ENCODE measurements around the gene UAP1L1. TPM values are rescaled to one million over a fixed set of nuclear protein-coding genes. Genes with fewer than 3 reads are reported as not detected.
A peak's percentile ranks its signal among the peaks of the same experiment; 100 is the strongest.

Gene UAP1L1
- total and polyA plus RNA-seq, 9 of the 15 experiments (the other 6 are each of a cell fraction or from before 2014, with no cell fraction given) = 0.20 to 8.6 (median 3.7) TPM

- no peak for TF ChIP-seq RREB1 (CRISPR knock-in tag; IDR thresholded peaks at IDR 0.05)
- no peak for TF ChIP-seq ZNF695 (CRISPR knock-in tag; IDR thresholded peaks at IDR 0.05)
- no peak for TF ChIP-seq CBX5 (IDR thresholded peaks at IDR 0.05; ENCODE audit: borderline replicate concordance, low read depth)
- TF ChIP-seq KLF1 (tag; IDR thresholded peaks at IDR 0.05) = no peak
- peak in 1 of 2 experiments; percentile 54; a peak in 1 of 4 replicates for TF ChIP-seq MNT (conservative IDR thresholded peaks at IDR 0.05)
- peak; percentile 34; the same call in 1 of the 2 replicates for TF ChIP-seq RBFOX2 (IDR thresholded peaks at IDR 0.05; ENCODE audit: low read depth, low read length)
- peak; percentile 90 for TF ChIP-seq ARID4B (CRISPR knock-in tag; IDR thresholded peaks at IDR 0.05)
- TF ChIP-seq FOXK2 (conservative IDR thresholded peaks at IDR 0.05 in 1 of 2, IDR thresholded peaks at IDR 0.05 in 1 of 2; ENCODE audit: low read depth in 2 of 2) = no peak
- no peak for TF ChIP-seq ZHX1 (conservative IDR thresholded peaks at IDR 0.05; ENCODE audit: low read length)
- no peak for TF ChIP-seq GATA2 (CRISPR knock-in tag; IDR thresholded peaks at IDR 0.05)
- TF ChIP-seq SIN3A (IDR thresholded peaks at IDR 0.05; ENCODE audit: borderline replicate concordance in 2 of 2, control insufficient read depth in 1 of 2, low read depth in 2 of 2, low read length in 2 of 2) = peak; percentile 56 to 87; a peak in 2 of 4 replicates
- no peak for TF ChIP-seq RHOXF2B (CRISPR knock-in tag; conservative IDR thresholded peaks at IDR 0.05)
Measured at GRCh38 chr9:137046088-137046787, 31.1 kb upstream of the UAP1L1 start, which contains the start of gene NPDC1 (continued).

Measured in K562 (cell line).